Stimulated activated CD4-positive, alpha-beta T cell treated with anti-CD3 and anti-CD28 coated beads, Interleukin-12 subunit alpha, Interleukin-12 subunit beta, amount 100 ng/mL, for 24 hours (primary cell): ENCODE results near the gene CXCL10.
"Not testable (repeated sequence)": the region's sequence is repeated elsewhere in the genome, so short reads cannot be mapped to it uniquely, and the experiment has no call there.

ENCODE experiments used
- DNase-seq, 2 experiments: peaks; one replicate each; pipeline ENCODE4 v3.0.0-alpha.2; 2020; ENCODE audit warnings: low read depth in 2 of 2

CXCL10 gene

DNA sequence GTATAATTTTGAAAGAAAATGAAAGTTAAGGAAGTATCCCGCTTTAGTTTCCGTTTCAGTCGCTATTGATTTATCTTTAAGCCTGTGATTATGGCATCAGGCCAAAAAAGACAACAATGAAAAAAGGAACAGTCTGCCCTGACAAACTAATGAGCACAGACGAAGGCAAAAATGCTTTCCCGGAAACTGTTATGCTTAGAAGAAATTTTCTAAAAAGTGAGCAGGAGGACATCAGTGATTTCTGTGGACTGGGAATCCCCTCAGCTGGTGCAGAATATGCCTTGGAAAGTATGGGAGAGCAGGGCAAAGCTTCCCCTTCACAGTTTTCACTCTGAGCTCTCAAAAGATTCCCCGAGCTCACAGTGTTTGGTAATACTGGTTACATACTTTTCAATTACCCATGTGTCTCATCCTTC, 5.1 kb upstream of the CXCL10 start:
- DNase-seq = no peak

DNA sequence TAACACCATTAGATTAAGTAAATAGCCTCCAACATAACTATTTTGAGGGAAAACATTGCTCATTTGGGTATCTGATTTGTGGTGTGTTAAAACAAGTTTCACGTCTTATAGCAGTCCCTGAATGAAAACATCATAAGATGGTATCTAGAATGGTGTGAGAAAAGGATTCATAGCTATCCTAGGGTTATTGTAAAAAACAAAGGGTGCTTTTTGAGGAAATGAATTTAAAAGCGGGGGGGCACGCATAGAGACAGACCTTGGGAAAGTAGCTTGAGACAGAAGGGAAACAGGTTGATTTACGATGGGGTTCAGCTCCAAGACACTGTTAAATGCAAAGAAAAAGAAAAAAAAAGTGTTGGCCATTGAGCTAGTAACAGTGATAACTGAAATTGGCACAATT, 768 bp upstream of the CXCL10 start:
- no peak for DNase-seq

DNA sequence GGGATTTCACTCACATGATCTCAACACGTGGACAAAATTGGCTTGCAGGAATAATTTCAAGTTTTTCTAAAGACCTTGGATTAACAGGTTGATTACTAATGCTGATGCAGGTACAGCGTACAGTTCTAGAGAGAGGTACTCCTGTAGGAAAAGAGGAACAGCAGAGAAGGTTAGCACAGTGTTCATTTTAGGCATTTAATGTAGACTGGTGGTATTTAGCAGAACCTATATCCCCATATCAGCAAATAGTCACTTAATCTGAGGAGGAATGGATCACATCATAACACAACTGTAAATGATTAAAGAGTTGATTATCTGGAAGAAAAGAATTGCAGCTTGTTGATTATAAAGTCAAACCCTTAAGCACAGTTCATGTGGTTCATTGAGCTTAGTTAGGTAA, 620 bp downstream of the CXCL10 start:
- no peak for DNase-seq

DNA sequence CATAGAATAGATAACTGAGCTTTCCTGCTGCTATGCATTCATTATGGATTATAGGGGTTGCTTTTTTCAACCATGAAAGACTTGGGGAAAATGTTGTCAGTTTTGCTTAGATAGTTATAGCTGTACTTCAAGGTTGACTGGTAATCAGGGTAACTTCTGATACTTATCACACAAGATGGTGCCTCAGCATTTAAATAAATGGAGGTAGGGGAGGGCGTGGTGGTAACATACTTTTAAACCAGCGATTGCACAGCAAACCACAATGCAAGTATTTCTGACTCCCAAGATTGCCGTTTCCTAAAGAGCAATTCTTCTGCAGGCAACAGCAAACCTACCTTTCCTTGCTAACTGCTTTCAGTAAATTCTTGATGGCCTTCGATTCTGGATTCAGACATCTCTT, 1.3 kb downstream of the CXCL10 start:
- no peak for DNase-seq

DNA sequence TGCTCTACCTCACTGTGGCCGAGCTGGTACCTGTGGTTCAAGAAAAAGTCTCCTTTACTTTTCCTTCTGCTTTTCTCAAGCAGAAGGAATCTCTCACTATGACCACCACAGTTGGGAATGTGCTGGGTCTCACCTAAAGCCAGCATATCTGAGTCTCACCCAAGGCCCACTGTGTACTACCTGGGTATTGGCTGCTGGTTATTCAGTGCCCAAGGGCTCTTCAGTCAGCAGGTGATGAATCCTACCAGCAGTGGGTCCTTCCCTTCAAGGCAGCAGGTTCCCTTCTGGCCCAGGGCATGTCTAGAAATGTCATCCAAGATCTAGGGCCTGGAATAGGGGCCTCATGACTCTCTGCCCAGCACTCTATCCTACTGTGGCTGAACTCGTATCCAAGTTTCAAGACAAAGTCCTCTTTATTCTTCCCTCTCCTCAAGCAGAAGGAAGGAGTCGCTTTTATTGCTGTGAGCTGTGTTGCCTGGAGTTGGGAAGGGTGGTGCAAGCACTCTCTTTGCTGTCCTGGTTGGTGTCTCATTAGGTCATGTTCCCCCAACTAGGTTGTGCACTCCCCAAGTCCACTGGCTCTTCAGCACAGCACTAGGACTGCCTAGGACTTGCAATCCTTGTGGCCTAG, 6.1 kb downstream of the CXCL10 start:
- DNase-seq = no peak

GRCh38 chr4:76016393-76016792, 6.9 kb downstream of the CXCL10 start:
- no peak for DNase-seq

- no peak for DNase-seq
Measured at GRCh38 chr4:76013540-76013939, 9.8 kb downstream of the CXCL10 start.

DNA sequence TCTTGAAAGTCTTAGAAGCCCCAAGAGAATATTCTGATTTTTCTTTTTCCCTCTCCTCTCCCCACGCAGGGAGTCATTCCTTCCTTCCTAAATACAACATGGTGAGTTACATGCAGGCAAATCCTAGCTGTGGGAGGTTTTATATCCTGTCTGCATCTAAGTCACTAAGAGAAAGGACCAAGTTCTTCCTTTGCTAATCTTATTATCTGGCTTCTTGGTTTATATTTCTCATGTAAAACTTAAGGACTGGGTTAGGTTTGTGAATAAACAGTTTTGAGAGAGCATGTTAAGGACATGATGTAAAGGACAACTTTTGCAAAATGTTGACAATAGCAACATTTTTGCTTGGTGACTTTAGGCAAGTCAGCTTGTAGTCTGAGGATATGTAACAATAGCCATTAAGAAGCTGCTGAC, 10.9 kb downstream of the CXCL10 start:
- DNase-seq = no peak

GRCh38 chr4:76011700-76012387, 11.5 kb downstream of the CXCL10 start:
- DNase-seq = no peak

DNA sequence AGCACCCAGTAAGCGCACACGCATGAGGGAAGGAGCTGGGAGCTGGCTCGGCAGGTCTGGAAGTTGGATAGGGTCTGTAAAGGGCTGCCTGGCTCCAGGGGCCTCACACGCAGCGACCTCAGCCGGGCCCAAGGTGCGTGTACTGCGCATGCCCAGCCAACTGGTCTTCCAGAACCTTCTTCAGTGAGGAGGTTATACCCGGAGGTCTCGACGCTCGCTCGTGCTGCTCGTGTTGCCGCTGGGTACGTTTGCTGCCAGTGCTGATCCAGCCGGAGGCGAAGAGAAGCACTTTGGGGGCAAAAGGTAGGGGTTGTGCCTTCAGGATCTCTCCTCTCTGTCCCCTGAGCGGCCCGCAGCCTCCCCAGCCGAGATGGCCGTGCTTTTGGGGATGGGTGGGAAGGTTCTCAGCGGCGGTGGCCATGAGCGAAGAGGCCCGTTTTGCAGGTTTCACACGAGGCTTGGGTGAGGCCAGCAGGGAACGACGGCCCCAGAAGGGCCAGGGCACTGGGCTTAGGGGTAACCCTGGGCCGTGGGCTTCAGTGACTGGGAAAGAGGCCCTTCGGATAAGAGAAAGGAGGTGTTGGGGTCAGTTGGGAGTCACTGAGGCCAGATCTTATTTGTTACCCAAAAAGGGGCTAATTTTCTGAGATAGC, 12.2 kb downstream of the CXCL10 start:
- DNase-seq = no peak

GRCh38 chr4:76010576-76010975, 12.7 kb downstream of the CXCL10 start:
- DNase-seq = no peak

- DNase-seq = no peak
Measured at GRCh38 chr4:76009311-76009710, 14.0 kb downstream of the CXCL10 start.

DNA sequence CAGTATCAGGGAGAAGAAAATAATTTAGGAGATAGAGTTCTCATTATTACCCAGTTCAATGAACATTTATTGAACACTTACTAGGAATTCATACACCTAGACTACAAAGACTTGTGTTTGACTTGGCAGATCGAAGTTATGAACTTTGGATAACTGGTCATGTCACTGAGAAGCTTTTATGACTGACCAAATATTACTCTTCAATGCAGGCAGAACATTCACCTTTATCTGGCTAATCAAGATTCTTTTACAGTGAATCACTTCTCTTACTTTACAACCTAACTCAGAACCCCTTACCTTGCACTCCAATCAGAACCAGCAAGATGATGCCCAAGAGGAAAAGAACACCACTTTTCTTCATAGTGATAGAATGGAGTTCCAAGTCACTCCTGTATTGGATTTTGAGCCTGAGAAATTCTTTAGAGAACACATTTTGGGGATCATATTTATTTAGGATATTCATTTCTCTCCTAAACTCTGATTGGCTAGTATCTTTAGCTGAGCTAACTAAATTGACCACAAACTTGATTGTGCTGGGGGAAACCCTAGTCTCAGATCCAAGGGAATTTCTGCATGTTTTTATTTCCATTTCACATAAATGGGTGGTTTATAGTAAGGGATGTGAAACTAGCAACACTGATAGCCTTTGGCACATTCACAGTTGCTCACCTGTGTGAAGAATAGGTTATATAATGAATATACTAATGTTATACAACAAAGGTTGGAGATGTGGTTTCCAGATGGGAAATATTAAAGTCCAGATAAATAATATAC, 16.0 kb downstream of the CXCL10 start, which contains the start of gene CXCL9:
TSS of gene CXCL9 (minus strand) at position 421 of the 774 bp plus-strand sequence. CDS start at position 361, 60 bp downstream.
- DNase-seq = no peak

DNA sequence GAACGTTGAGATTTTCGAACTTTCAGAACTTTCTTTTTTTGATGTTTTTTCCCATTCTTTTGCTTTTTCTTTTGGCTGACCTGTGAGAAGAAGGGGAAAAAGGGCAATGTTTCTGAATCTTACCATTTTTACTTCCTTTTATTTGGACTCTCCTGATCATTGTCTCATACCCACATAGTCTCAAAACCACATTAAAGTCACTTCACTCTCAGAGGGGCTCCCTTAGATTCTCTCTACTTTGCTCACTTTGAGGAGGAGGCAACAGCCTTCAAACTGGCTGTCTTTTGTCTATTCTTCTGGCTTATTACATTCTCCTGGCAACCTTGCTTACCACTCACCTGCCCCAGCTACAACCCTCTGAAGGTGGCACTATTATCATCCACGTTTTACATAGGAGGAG, 19.7 kb downstream of the CXCL10 start:
- no peak for DNase-seq

DNA sequence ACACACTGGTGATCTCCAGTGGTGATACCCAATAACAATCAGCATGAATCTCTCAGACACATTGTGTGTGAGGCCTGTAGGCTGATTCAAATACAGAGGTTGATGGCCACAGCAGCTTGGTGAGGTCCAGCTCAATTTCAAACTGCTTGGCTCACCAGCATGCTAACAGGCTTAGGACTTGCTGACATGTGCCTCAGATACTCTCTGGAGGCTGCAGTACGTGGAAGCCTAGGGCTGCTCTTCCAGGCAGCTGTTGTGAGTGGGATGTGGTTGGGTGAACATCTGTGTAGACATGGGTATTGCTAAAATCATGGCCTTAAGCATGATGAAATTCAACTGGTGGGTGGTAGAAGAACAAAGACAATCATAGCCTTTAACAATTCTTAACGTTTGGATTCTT, 20.3 kb downstream of the CXCL10 start:
- DNase-seq = no peak

- no peak for DNase-seq
Measured at GRCh38 chr4:76002176-76002575, 21.1 kb downstream of the CXCL10 start.

- no peak for DNase-seq
Measured at GRCh38 chr4:76001700-76002099, 21.6 kb downstream of the CXCL10 start.

- no peak for DNase-seq
Measured at GRCh38 chr4:76000279-76000678, 23.0 kb downstream of the CXCL10 start.

- not testable (repeated sequence) for DNase-seq
Measured at GRCh38 chr4:75998525-75999147, 24.7 kb downstream of the CXCL10 start.

GRCh38 chr4:75997946-75998345, 25.4 kb downstream of the CXCL10 start:
- no peak for DNase-seq

GRCh38 chr4:75997081-75997480, 26.2 kb downstream of the CXCL10 start:
- no peak for DNase-seq

DNA sequence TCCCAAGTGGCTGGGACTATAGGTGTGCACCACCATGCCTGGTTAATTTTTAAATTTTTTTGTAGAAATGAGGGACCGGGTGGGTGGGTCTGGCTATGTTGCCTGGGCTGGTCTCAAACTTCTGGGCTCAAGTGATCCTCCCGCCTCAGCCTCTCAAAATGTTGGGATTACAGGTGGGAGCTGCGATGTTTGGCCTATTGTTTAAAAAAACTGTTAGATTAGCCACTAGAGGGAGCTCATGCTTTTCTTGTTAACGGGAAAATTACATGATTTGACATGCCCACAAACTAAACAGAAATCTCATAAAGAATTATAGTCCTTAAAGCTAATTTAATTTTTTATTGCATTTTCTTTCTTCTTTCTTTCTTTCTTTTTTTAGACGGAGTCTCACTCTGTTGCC, 27.6 kb downstream of the CXCL10 start:
- no peak for DNase-seq
